Measurements from ENCODE around the gene TICRR.

- no peak for TF ChIP-seq CTCF (IDR thresholded peaks at IDR 0.05)
- no peak for TF ChIP-seq EP300 (IDR thresholded peaks at IDR 0.05)
- TF ChIP-seq POLR2A (IDR thresholded peaks at IDR 0.05), result no peak
Observed at GRCh38 chr15:89632563-89633430, 57.5 kb downstream of the TICRR start.

Data from upper lobe of left lung (tissue), 4 donors.